ENCODE data around the gene SCN8A.

Gene SCN8A

DNA sequence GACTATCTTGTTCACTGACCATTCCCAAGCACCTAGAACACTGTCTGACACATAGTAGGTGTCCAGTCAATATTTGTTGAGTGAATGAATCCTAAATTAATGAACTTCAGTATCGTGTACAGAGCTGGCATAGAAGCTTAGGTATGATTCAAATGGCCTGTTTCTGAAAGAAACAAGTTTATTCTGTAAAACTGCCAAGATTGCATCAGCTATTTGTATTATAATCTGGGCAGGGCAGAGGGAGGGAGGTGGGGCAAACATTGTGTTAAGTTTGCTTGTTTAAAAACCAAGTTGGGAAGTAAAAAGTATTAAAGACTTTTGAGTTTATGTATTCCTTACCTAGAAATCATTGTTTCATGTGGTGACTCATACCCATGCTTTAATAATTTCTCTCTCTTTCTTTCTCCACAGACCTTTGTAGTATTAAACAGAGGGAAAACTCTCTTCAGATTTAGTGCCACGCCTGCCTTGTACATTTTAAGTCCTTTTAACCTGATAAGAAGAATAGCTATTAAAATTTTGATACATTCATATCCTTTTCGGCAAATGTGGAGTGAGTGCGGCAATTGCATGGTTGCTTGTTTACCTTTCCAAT, 92.8 kb downstream of the SCN8A start:
- peak in 1 of 2 experiments; percentile 20 for DNase-seq (ENCODE audit: low read depth in 1 of 2, low spot score in 1 of 2)
- no peak for TF ChIP-seq JUND (IDR thresholded peaks at IDR 0.05; ENCODE audit: low read depth)
- in situ Hi-C loops (cut with HindIII; ENCODE audit: low pct_unique_long_range_greater_than_20kb, low sequenced_read_pairs): no loop called here

DNA sequence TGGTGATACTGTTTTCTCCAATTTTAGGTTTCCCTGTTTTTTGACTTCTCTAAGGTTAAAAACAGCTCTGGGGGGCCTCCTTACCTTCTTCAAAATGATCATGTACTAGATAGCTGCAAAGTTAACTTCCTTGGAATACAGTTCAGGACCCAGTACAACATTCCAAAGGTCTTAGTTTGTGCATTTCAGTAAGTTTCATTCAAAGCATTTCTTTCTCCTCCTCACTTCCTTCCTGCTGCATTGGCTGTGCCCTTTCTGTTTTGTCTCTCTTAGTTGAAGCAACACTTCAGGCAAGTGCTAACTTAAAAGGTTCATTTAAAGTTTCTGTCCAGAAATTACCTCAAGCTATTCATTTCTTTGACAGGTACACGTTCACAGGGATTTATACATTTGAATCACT, 95.7 kb downstream of the SCN8A start:
- in situ Hi-C loops (cut with HindIII; ENCODE audit: low pct_unique_long_range_greater_than_20kb, low sequenced_read_pairs): no loop called here
- DNase-seq (ENCODE audit: low read depth in 1 of 2, low spot score in 1 of 2): no peak
- TF ChIP-seq JUND (IDR thresholded peaks at IDR 0.05; ENCODE audit: low read depth): no peak

DNA sequence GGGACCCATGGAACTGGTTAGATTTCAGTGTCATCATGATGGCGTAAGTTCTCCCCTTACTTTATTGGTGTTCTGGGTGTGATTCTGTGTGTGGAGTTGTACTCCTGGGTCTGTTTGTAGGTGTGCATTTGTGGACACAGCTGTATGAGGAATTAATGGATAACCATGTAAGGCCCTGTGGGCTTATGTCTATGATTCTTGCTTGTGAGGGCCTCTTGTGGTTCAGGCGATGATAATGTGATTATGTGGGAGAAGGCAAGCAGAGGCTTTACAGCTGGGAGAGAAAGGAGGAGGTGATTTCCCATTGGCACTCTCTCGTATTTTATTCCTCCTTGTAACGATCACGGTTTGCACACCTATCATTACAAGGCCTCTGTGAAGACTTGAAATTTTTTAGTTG, 96.1 kb downstream of the SCN8A start:
- in situ Hi-C loops (cut with HindIII; ENCODE audit: low pct_unique_long_range_greater_than_20kb, low sequenced_read_pairs): no loop called here
- no peak for DNase-seq (ENCODE audit: low read depth in 1 of 2, low spot score in 1 of 2)

DNA sequence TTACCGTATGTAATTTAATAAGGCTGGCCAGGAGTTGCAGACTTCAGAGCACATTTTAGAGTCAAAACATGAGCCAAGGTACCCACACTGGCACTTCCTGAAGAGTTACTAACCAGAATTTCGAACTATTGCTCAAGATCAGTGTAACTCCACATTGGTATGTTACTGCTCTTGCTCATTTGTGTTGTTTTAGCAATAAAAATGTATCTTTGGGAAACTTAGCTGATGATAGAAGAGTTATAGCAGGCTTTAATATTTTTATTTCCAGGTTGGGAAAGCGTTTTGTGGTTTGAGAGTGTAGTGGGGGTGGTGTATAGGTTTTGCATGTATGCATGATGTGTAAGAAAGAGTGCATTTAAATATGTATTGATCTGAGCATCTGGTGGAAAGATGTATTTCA, 96.6 kb downstream of the SCN8A start:
- DNase-seq (ENCODE audit: low read depth in 1 of 2, low spot score in 1 of 2): no peak
- no peak for TF ChIP-seq JUND (IDR thresholded peaks at IDR 0.05; ENCODE audit: low read depth)
- in situ Hi-C loops (cut with HindIII; ENCODE audit: low pct_unique_long_range_greater_than_20kb, low sequenced_read_pairs): no loop called here

More for the DNA sequence above, 96.1 kb downstream of the SCN8A start:
- TF ChIP-seq JUND (IDR thresholded peaks at IDR 0.05; ENCODE audit: low read depth): no peak

DNA sequence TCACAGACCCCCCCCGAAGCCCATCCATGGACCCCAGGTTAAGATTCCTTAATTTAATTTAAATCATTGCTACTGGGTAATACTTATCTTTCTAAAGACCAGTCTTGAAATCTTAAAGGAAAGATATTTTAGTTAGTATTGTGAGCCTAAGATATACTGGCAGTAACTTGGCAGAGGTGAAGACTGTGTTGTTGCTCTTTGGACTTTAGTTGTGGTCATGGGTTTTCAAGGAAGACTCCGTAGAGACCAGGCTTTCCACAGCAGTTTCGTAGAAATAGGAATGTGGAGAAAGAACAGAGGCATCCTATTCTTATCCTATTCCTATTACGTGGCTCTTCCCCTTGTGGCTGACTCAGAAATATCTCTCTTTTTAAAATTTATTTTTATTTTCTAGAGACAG, 99.0 kb downstream of the SCN8A start:
- in situ Hi-C loops (cut with HindIII; ENCODE audit: low pct_unique_long_range_greater_than_20kb, low sequenced_read_pairs): no loop called here
- no peak for TF ChIP-seq JUND (IDR thresholded peaks at IDR 0.05; ENCODE audit: low read depth)
- DNase-seq (ENCODE audit: low read depth in 1 of 2, low spot score in 1 of 2): no peak

DNA sequence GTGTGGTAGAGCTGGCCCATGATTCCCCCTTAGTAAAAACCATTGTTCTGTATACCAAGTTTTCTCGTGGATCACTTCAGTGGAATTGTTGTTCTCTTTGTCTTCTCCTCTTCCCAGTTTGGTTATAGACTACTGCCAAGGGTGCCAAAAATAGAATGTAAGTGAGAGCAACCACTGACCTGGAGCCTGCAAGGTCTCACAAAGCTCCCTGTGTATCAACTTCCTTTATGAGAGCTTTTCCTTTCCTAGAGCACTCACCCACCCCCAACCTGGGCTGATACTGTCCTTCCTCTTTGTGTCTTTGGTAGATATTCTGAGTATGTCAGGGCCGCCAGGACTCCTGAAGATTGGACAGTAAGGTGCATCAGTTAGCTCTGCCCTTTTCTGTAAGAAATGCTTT, 101.0 kb downstream of the SCN8A start:
- in situ Hi-C loops (cut with HindIII; ENCODE audit: low pct_unique_long_range_greater_than_20kb, low sequenced_read_pairs): no loop called here
- no peak for DNase-seq (ENCODE audit: low read depth in 1 of 2, low spot score in 1 of 2)
- no peak for TF ChIP-seq JUND (IDR thresholded peaks at IDR 0.05; ENCODE audit: low read depth)

DNA sequence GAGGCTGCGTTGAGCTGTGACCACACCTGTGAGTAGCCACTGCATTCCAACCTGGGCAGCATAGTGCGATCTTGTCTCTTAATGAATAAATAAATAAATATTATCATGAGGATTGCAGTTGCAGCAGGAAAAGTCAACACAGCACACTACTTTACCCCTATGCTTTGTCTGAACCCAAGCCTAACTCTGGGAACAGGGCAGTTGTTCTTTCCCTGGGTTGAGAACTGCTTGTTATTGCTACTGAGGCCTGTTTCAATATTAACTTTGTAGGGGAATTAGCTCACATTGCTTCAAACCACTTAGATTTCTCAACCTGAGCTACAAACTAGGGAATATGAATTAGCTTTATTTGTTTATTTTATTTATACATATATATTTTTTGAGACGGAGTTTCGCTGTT, 102.5 kb downstream of the SCN8A start:
- in situ Hi-C loops (cut with HindIII; ENCODE audit: low pct_unique_long_range_greater_than_20kb, low sequenced_read_pairs): no loop called here
- DNase-seq (ENCODE audit: low read depth in 1 of 2, low spot score in 1 of 2): peak in 1 of 2 experiments; percentile 23
- TF ChIP-seq JUND (IDR thresholded peaks at IDR 0.05; ENCODE audit: low read depth): no peak

DNA sequence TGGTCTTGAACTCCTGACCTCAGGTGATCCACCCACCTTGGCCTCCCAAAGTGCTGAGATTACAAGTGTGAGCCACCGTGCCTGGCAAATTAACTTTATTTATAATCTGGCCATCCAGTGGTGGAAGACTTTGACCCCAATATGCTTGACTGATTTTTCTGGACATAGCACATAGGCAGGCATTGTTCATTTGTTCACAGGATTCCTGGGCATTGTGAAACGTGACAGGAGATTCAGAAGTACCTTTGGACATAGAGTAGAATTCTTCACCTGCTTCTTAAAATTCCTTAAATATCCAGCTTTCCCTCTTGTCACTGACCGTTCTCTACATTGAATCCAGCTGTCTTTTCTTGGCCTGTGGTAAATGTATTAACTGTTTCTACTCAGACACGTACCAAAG, 103.1 kb downstream of the SCN8A start:
- DNase-seq (ENCODE audit: low read depth in 1 of 2, low spot score in 1 of 2): no peak
- TF ChIP-seq JUND (IDR thresholded peaks at IDR 0.05; ENCODE audit: low read depth): no peak
- in situ Hi-C loops (cut with HindIII; ENCODE audit: low pct_unique_long_range_greater_than_20kb, low sequenced_read_pairs): no loop called here

DNA sequence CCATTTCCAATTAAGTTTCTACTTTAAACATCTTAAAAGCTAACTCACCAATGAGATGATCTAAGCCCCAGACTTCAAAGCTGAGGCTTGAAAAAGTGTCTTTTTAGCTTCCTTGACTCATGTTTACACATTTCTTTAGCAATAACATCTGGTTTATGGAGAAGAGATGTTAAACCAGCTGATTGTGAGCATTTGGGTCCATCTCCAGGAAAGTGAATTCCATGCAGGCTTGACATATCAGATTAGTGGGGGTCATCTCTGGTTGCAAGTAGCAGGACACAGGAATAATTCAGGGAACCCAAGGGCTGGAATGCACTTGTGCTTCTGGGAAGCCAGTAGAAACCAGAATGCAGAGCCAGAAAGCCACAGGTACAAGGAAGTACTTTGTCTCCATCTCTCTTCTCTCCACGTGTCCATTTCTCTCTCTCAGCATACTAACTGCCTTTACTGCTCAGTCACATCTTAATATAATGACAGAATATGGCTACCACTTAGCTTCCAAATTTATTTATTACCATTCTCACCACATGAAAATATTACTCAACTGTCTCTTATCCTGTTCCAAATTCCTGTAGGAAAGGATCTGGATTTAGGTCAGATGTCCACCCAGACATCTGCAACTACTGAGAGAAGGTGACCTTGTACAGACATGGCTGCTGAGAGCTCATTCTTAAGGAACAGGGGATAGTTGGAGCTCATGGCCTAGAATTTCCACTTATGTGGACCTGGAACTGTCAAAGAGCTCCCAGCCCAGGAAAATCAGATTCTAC, 104.4 kb downstream of the SCN8A start:
- no peak for DNase-seq (ENCODE audit: low read depth in 1 of 2, low spot score in 1 of 2)
- TF ChIP-seq JUND (IDR thresholded peaks at IDR 0.05; ENCODE audit: low read depth): no peak
- in situ Hi-C loops (cut with HindIII; ENCODE audit: low pct_unique_long_range_greater_than_20kb, low sequenced_read_pairs): no loop called here

DNA sequence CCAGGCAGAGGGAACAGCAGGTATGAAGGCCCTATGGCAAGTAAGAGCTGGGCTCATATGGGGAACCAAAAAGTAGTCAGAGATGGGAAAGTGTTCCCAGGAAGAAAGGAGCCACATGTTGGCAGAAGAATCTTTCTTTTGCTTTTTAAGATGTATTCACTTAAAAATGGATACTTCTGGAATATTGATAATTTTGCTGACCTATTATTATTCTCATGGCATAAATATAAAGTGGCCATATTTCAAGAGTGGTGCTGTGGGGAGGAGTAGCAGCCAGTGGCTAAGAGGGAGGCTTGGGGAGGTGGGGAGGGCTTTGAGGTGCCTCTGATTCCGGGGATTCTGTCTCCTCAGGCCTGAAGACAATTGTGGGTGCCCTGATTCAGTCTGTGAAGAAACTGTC, 108.2 kb downstream of the SCN8A start:
- in situ Hi-C loops (cut with HindIII; ENCODE audit: low pct_unique_long_range_greater_than_20kb, low sequenced_read_pairs): no loop called here
- DNase-seq (ENCODE audit: low read depth in 1 of 2, low spot score in 1 of 2): no peak
- TF ChIP-seq JUND (IDR thresholded peaks at IDR 0.05; ENCODE audit: low read depth): no peak

DNA sequence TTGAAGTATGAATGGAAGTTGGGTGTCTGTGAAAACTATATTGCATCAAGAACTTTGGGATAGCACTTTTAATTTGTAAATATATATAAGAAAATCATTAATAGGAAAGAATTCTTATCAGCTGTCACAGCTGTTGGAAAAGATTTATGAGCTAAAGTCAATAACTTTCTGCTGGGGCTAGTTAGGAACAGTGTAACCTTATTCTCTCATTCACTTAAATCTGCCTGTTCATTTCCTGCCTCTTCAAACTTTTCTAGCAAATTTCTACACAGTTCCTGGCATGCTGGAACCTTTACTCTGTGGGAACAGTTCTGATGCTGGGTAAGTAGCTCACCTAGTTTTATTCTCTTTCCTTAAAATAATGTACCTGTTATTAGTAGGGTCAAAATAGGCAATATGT, 109.9 kb downstream of the SCN8A start:
- in situ Hi-C loops (cut with HindIII; ENCODE audit: low pct_unique_long_range_greater_than_20kb, low sequenced_read_pairs): no loop called here
- no peak for DNase-seq (ENCODE audit: low read depth in 1 of 2, low spot score in 1 of 2)
- no peak for TF ChIP-seq JUND (IDR thresholded peaks at IDR 0.05; ENCODE audit: low read depth)

DNA sequence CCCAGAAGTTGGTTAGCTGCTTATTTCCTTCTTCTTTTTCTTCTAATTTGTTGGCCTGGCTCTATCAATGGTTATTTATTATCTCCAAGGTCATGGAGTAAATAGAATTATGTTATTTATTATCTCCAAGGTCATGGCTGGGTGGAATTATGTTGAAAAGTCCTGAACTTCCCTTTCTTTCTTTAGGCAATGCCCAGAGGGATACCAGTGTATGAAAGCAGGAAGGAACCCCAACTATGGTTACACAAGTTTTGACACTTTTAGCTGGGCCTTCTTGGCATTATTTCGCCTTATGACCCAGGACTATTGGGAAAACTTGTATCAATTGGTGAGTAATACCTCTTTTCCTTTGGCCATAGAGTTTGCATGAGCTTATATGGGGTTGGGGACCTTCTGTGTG, 111.6 kb downstream of the SCN8A start:
- no peak for DNase-seq (ENCODE audit: low read depth in 1 of 2, low spot score in 1 of 2)
- in situ Hi-C loops (cut with HindIII; ENCODE audit: low pct_unique_long_range_greater_than_20kb, low sequenced_read_pairs): no loop called here
- TF ChIP-seq JUND (IDR thresholded peaks at IDR 0.05; ENCODE audit: low read depth): no peak

DNA sequence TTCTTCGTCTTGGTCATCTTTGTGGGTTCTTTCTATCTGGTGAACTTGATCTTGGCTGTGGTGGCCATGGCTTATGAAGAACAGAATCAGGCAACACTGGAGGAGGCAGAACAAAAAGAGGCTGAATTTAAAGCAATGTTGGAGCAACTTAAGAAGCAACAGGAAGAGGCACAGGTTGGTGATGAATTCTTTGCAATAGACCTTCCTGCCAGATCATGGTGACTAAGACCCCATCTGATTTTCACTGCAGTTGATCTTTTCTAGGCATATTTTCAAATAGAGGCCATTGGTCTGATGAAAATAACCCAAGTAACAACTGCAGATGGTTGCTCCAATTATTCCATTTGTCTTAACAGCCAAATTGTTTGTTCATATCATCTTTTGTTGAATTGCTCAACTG, 114.4 kb downstream of the SCN8A start:
- TF ChIP-seq JUND (IDR thresholded peaks at IDR 0.05; ENCODE audit: low read depth): no peak
- in situ Hi-C loops (cut with HindIII; ENCODE audit: low pct_unique_long_range_greater_than_20kb, low sequenced_read_pairs): no loop called here
- no peak for DNase-seq (ENCODE audit: low read depth in 1 of 2, low spot score in 1 of 2)

DNA sequence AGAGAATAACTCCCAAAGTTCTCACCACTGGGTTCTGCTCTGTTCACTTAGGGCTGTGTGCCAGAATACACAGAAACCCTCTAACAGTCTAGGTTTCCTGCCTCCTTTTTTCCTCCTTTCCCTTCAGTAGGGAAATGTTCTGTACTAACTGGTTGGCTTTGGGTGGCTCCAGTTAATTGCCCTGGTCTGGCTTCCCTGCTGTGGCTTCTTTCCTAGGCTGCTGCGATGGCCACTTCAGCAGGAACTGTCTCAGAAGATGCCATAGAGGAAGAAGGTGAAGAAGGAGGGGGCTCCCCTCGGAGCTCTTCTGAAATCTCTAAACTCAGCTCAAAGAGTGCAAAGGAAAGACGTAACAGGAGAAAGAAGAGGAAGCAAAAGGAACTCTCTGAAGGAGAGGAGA, 115.2 kb downstream of the SCN8A start:
- no peak for TF ChIP-seq JUND (IDR thresholded peaks at IDR 0.05; ENCODE audit: low read depth)
- in situ Hi-C loops (cut with HindIII; ENCODE audit: low pct_unique_long_range_greater_than_20kb, low sequenced_read_pairs): no loop called here
- DNase-seq (ENCODE audit: low read depth in 1 of 2, low spot score in 1 of 2): no peak

All from T47D (cell line).